NT2/D1 (cell line): ENCODE data around the gene IFI27L2.

ENCODE experiments used
- DNase-seq: peaks from one replicate; pipeline ENCODE4 v3.0.0-alpha.2; 2011; ENCODE audit warnings: low read depth, low spot score
- H3K27me3 ChIP-seq: 2 replicates; pipeline ENCODE4 v1.6.0; 2011; ENCODE audit warnings: mild to moderate bottlenecking; ENCODE audit not compliant: insufficient read length, insufficient read depth
- H3K36me3 ChIP-seq: 2 replicates; pipeline ENCODE4 v1.6.1; 2011; ENCODE audit warnings: mild to moderate bottlenecking, low read length, mixed read lengths; ENCODE audit not compliant: insufficient read depth, insufficient read length
- H3K4me1 ChIP-seq: 2 replicates; pipeline ENCODE4 v1.5.1; 2011; ENCODE audit not compliant: insufficient read depth, insufficient read length
- H3K4me3 ChIP-seq: 2 replicates; pipeline ENCODE4 v1.5.1; 2011; ENCODE audit warnings: low read depth; ENCODE audit not compliant: insufficient read length
- H3K9ac ChIP-seq: 2 replicates; pipeline ENCODE4 v1.6.0; 2011; ENCODE audit warnings: low read depth; ENCODE audit not compliant: insufficient read length
- H3K9me3 ChIP-seq: 2 replicates; pipeline ENCODE4 v1.5.1; 2011; ENCODE audit warnings: mild to moderate bottlenecking, low read length; ENCODE audit not compliant: insufficient read depth
- SUZ12 ChIP-seq: IDR thresholded peaks from 2 replicates; pipeline ENCODE4 v1.6.1; 2011; ENCODE audit not compliant: insufficient read length, insufficient read depth; ENCODE audit errors: extremely low read depth
- YY1 ChIP-seq: IDR thresholded peaks from 2 replicates; pipeline ENCODE4 v1.6.1; 2011; ENCODE audit not compliant: insufficient read length, insufficient read depth
- ZNF274 ChIP-seq: IDR thresholded peaks from 2 replicates; pipeline ENCODE4 v1.6.1; 2011; ENCODE audit warnings: mild to moderate bottlenecking, low read depth, low read length

The IFI27L2 gene

DNA sequence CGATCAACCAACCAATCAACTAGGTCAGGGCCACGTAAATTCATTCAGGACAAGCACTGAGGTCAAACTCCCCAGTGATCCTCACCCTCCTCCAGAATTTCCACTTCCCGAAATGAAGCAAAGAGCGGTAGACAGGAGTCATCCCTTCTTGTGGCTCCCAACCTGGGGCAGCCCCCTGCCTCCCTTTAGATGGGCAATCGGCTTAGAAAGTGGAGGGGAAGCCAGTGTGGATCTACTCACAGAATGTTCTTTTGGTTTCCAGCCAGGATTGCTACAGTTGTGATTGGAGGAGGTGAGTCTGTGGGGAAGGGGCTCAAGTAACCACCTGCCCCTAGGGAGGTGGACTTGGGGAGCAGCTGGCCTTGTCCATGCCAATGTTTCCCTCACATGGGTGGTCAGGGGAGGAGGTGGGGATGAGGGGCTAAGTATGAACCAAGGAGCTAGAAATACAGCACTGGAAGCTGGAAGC lies 14.8 kb downstream of the IFI27L2 start:
- no peaks in the 10 kb centered on the region for H3K9me3 ChIP-seq
- no peak overlapping the region for H3K4me3 ChIP-seq
- TF ChIP-seq YY1 (no peak), SUZ12 (no peak), ZNF274 (no peak)
- DNase-seq = no peak
- H3K9ac ChIP-seq = no peak overlapping the region
- H3K36me3 ChIP-seq = no peaks in the 10 kb centered on the region
- H3K27me3 ChIP-seq = no peaks in the 10 kb centered on the region
- H3K4me1 ChIP-seq = peaks cover 5% of the 10 kb centered on the region

DNA sequence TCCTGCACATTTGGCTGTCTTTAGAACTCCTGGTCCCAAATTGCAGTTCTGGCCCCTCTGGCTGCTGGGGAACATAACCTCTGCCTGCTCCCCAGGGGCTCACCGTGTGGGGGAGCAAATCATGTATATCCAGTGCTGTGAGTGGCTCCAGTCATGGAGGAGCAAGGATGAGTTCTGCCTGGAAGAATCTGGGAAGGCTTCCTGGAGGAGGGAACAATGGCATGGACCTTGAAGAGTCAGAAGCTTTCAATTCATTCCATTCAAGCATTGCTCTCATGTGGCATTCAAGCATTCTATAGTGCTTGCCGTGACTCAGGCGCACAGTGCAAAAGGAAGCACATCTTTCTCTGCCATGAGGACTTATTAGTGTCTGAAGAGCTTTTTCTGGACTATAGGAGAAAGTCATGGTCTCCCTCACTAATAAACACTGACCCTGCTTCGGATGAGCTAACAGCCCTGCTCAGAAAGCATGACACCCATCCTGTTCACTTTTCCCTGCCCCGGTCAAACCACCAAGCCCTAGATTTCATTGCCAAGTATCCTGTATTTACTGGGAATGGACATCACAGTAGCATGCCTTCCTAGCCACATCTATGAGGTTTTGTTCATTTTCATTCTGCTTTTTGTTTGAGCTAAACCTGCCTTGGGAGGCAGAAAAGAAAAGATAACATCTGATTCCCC lies 15.4 kb downstream of the IFI27L2 start:
- Histone ChIP-seq H3K9ac (no peak overlapping the region), H3K27me3 (no peaks in the 10 kb centered on the region), H3K4me3 (no peak overlapping the region), H3K9me3 (no peaks in the 10 kb centered on the region), H3K36me3 (no peaks in the 10 kb centered on the region), H3K4me1 (peaks cover 5% of the 10 kb centered on the region)
- DNase-seq = no peak
- TF ChIP-seq ZNF274 (no peak), YY1 (no peak), SUZ12 (no peak)

DNA sequence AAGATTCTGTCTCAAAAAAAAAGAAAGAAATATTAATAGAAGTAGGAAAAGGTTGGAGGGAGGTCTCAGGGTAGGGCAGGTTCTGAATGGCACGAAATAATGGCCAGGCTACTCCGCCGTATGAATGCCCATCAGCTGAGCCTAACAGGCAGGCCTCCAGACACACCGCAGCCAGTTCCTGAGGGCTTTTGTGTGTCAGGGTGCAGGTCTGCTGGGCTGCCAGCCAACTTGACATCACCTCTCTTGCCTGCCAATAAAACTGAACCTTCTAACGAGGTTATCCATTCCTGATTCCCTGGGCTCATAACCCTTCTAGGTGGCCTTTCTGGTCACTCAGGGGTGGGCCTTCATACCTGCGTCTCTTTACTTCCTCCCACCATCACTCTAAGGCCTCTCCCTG lies 15.9 kb downstream of the IFI27L2 start:
- Histone ChIP-seq H3K27me3 (no peaks in the 10 kb centered on the region), H3K36me3 (no peaks in the 10 kb centered on the region), H3K9me3 (no peaks in the 10 kb centered on the region), H3K4me3 (no peak overlapping the region), H3K9ac (no peak overlapping the region), H3K4me1 (peaks cover 5% of the 10 kb centered on the region)
- TF ChIP-seq YY1 (no peak), SUZ12 (no peak), ZNF274 (no peak)
- no peak for DNase-seq

DNA sequence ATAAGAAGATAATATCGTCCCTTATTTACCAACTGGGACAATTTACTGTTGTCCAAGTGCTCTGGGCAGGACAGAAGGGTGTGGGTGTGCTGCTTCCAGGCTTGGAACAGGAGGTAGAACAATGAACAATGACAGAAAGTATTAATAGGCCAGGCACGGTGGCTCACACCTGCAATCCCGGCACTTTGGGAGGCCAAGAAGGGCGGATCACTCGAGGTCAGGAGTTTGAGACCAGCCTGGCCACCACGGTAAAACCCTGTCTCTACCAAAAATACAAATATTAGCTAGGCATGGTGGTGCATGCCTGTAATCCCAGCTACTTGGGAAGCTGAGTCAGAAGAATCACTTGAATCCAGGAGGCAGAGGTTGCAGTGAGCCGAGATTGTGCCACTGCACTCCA lies 16.3 kb downstream of the IFI27L2 start:
- TF ChIP-seq SUZ12 = no peak
- TF ChIP-seq ZNF274 = no peak
- TF ChIP-seq YY1 = no peak
- Histone ChIP-seq H3K27me3 (no peaks in the 10 kb centered on the region), H3K36me3 (no peaks in the 10 kb centered on the region), H3K9ac (no peak overlapping the region), H3K9me3 (no peaks in the 10 kb centered on the region), H3K4me1 (peaks cover 5% of the 10 kb centered on the region), H3K4me3 (no peak overlapping the region)
- no peak for DNase-seq

DNA sequence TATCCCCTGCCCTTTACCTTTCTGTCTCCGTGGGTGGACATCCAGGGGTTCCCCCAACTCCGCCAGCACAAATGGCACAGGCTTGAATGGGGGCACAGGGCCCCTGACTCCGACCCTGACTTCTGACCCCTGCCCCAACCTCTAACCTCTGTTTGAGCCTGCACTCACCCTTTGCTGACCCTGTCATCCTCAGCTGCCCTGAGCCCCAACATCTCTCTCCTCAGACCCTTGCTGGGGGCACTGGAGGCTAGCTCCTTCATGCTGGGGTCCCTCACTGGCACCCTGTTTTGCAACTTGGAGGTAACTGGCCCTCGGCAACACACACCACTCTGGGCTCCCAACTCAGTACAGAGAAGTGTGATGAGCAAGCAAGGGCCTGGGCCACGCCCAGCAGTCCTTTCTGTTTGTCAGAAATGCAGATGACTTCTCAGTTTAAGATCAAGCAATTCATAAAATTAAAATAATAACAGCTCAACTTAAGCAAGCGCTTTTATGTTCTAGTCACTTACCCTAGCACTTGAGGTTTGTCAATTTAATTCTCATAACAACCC lies 16.8 kb downstream of the IFI27L2 start:
- Histone ChIP-seq H3K9ac (no peak overlapping the region), H3K27me3 (no peaks in the 10 kb centered on the region), H3K9me3 (no peaks in the 10 kb centered on the region), H3K36me3 (no peaks in the 10 kb centered on the region), H3K4me1 (peaks cover 5% of the 10 kb centered on the region), H3K4me3 (no peak overlapping the region)
- no peak for DNase-seq
- no peak for TF ChIP-seq SUZ12
- no peak for TF ChIP-seq YY1
- no peak for TF ChIP-seq ZNF274

DNA sequence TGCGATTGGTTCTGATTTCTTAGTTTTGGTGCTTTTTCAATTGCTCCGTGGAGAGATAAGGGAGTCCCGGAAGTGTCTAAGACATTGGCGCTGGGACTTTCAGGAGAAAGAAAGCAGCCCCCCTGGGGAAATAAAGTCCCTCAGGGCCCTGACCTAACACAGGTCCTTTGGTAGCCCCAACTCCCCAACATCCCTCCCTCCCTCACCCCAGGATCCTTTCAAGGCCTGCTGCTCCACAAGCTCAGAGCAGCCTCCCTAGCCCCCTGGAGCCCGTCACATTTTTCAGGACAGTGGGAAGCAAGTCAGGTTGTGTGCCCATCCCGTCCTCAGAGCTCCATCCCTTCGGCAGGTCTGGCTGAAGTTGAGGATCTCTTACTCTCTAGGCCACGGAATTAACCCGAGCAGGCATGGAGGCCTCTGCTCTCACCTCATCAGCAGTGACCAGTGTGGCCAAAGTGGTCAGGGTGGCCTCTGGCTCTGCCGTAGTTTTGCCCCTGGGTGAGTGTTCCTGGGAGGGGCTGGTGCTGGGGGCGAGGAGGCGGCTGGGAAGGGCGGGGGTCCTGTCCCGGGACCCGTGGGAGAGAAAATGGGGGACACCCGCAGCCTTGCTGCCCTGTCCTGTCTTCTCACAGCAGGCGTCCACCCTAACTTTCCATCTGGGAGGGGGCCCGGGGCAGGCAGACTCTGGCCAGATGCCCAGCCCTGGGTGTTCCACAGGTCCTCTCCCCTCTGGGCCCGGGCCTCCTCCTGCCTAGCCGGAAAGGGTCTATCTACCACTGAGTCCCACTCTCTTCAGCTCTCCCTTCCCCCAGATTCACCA lies 17.9 kb downstream of the IFI27L2 start:
- no peak overlapping the region for H3K4me3 ChIP-seq
- TF ChIP-seq YY1 = no peak
- no peak for TF ChIP-seq SUZ12
- TF ChIP-seq ZNF274 = no peak
- H3K9ac ChIP-seq = no peak overlapping the region

More for the DNA sequence above, 17.9 kb downstream of the IFI27L2 start:
- Histone ChIP-seq H3K36me3 (no peaks in the 10 kb centered on the region), H3K27me3 (no peaks in the 10 kb centered on the region), H3K4me1 (peaks cover 5% of the 10 kb centered on the region), H3K9me3 (no peaks in the 10 kb centered on the region)
- DNase-seq = no peak
